Thyroid gland (tissue), 4 donors: ENCODE measurements around the gene ESYT3. TPM values are rescaled to one million over a fixed set of nuclear protein-coding genes. Genes with fewer than 3 reads are reported as not detected.

ENCODE experiments used
- DNase-seq, 2 donors: peaks; one replicate each; pipeline ENCODE4 v3.0.0-alpha.2; 2019
- H3K27ac ChIP-seq, 3 donors: fragments of 200-600 bp; sonication (generic); 1 replicate in 2 of 3; 2 replicates in 1 of 3; pipeline ENCODE4 v1.5.1; 2016 to 2019; ENCODE audit warnings: mild to moderate bottlenecking in 1 of 3, moderate library complexity in 1 of 3
- H3K27me3 ChIP-seq: fragments of 200-600 bp; sonication (generic); one replicate; pipeline ENCODE4 v1.5.1; 2019
- H3K36me3 ChIP-seq, 2 donors: fragments of 200-600 bp; sonication (generic); one replicate each; pipeline ENCODE4 v1.5.1; 2016 to 2019
- H3K4me1 ChIP-seq, 2 donors: fragments of 200-600 bp; sonication (generic); one replicate each; pipeline ENCODE4 v1.5.1; 2017 to 2019
- H3K4me3 ChIP-seq, 3 donors: fragments of 200-600 bp; sonication (generic); replicated peaks in 1 of 3; 1 replicate in 2 of 3; 2 replicates in 1 of 3; pipeline ENCODE4 v1.5.1; 2016; ENCODE audit warnings: mild to moderate bottlenecking in 1 of 3
- H3K9me3 ChIP-seq: fragments of 200-600 bp; sonication (generic); one replicate; pipeline ENCODE4 v1.5.1; 2017
- CTCF ChIP-seq, 6 experiments: fragments of 200-600 bp in 3 of 6; fragments of 450-650 bp in 3 of 6; sonication (generic) in 3 of 6; IDR thresholded peaks; one replicate each; pipeline ENCODE4 v1.5.1; 2016 to 2019; ENCODE audit warnings: antibody characterized with exemption in 6 of 6, mild to moderate bottlenecking in 2 of 6, inconsistent platforms in 1 of 6, moderate library complexity in 1 of 6
- POLR2A ChIP-seq, 2 donors: fragments of 450-650 bp; IDR thresholded peaks; one replicate each; pipeline ENCODE4 v1.6.1; 2017; ENCODE audit warnings: antibody characterized with exemption in 2 of 2, mild to moderate bottlenecking in 2 of 2, moderate library complexity in 1 of 2
- WGBS, 2 donors: methylation state at CpG; one replicate each; pipeline ENCODE4 v1.1.5; 2017; 5-methylcytosine and 5-hydroxymethylcytosine counted together
- intact Hi-C: fragments of 100-400 bp; cut with DNase I; formaldehyde crosslinking; loops from one replicate; pipeline ENCODE4 v1.15.1; 2023
- total RNA-seq, 4 donors: library from RNA; depleted of rRNA; stranded (reverse); fragments of >200 nt; gene quantifications; one replicate each; pipeline ENCODE4 v1.2.3, GENCODE V29; 2016

Gene ESYT3
- total RNA-seq, 4 donors from 2014 or later: 19.9 to 82.8 (median 22.7) TPM

- TF ChIP-seq POLR2A (IDR thresholded peaks at IDR 0.05): no peak
- no peak for TF ChIP-seq CTCF (IDR thresholded peaks at IDR 0.05)
- H3K27ac ChIP-seq: no peak overlapping the region
Measured at GRCh38 chr3:138471481-138471880, 37.1 kb downstream of the ESYT3 start.

DNA sequence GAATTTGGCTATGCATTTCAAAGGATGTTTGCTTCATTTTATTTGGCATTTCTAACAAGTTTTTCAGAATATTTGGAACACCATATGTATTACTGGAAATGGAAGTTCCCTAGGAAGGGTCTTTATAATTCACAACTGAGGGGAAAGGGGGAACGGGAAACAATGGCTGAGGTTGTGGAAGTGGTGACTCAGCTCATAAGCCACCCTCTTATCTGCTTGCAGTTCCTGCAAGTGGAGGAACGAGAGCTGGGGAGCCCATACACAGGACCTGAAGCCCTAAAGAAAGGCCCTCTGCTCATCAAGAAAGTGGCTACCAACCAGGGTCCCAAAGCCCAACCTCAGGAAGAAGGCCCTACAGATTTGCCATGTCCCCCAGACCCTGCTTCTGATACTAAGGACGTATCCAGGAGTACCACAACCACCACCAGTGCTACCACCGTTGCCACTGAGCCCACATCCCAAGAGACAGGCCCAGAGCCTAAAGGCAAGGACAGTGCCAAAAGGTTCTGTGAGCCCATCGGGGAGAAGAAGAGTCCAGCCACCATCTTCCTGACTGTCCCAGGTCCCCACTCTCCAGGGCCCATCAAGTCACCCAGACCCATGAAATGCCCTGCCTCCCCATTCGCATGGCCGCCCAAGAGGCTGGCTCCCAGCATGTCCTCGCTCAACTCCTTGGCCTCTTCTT lies 37.9 kb downstream of the ESYT3 start:
- Histone ChIP-seq H3K4me3 (no peak overlapping the region), H3K27me3 (no peaks in the 10 kb centered on the region), H3K27ac (peak overlapping the region in 1 of 3 donors; percentile 47), H3K4me1 (peaks cover 37 to 45% of the 10 kb centered on the region in 2 donors), H3K36me3 (no peaks in the 10 kb centered on the region), H3K9me3 (no peaks in the 10 kb centered on the region)
- TF ChIP-seq CTCF (IDR thresholded peaks at IDR 0.05) (no peak), POLR2A (IDR thresholded peaks at IDR 0.05) (no peak)
- 93 to 95% methylated on average over 7 to 8 of the region's 8 CpGs for whole genome bisulfite sequencing, 2 donors
- no peak for DNase-seq
- intact Hi-C loops: no loop called here

More at GRCh38 chr3:138471481-138471880, 37.1 kb downstream of the ESYT3 start:
- Histone ChIP-seq H3K27me3 (no peaks in the 10 kb centered on the region), H3K9me3 (no peaks in the 10 kb centered on the region), H3K36me3 (no peaks in the 10 kb centered on the region), H3K4me3 (no peak overlapping the region), H3K4me1 (peaks cover 37 to 45% of the 10 kb centered on the region in 2 donors)
- no peak for DNase-seq
- intact Hi-C loops: no loop called here
- WGBS, 2 donors: 84 to 88% methylated on average over 1 of the region's 1 CpG

GRCh38 chr3:138473391-138473790 lies 39.0 kb downstream of the ESYT3 start:
- intact Hi-C loops: no loop called here
- H3K4me3 ChIP-seq: no peak overlapping the region
- H3K9me3 ChIP-seq: no peaks in the 10 kb centered on the region
- H3K27me3 ChIP-seq: no peaks in the 10 kb centered on the region
- no peaks in the 10 kb centered on the region for H3K36me3 ChIP-seq
- H3K27ac ChIP-seq: peak overlapping the region; percentile 2 to 76 (median 47)
- peaks cover 37 to 45% of the 10 kb centered on the region in 2 donors for H3K4me1 ChIP-seq
- DNase-seq: no peak
- WGBS, 2 donors: 94 to 99% methylated on average over 8 of the region's 8 CpGs
- TF ChIP-seq POLR2A (IDR thresholded peaks at IDR 0.05) (no peak), CTCF (IDR thresholded peaks at IDR 0.05) (no peak)

DNA sequence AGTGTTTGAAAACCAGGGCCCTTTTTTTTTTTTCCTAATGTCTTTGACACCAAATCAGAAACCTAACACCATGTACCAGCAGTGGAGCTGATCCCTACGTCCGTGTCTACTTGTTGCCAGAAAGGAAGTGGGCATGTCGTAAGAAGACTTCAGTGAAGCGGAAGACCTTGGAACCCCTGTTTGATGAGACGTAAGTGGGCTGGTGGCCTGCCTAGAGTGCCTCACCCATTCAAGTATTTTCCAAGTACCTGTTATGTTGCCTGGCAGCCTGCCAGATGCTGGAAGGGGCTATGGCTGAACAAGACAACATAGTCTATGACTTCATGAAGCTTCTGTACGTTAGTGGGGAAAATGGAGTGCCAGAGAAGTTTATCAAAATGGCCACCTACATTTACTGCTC lies 39.7 kb downstream of the ESYT3 start:
- 21 to 37% methylated on average over 6 of the region's 6 CpGs for WGBS, 2 donors
- intact Hi-C loops: no loop called here
- Histone ChIP-seq H3K4me1 (peaks cover 30 to 38% of the 10 kb centered on the region in 2 donors), H3K27ac (peak overlapping the region; percentile 2 to 76 (median 47)), H3K27me3 (no peaks in the 10 kb centered on the region), H3K9me3 (no peaks in the 10 kb centered on the region), H3K4me3 (no peak overlapping the region), H3K36me3 (no peaks in the 10 kb centered on the region)
- peak; percentile 90 to 97 for DNase-seq
- TF ChIP-seq POLR2A (IDR thresholded peaks at IDR 0.05): peak in 1 of 2 donors; percentile 19
- TF ChIP-seq CTCF (IDR thresholded peaks at IDR 0.05): no peak

- WGBS, 2 donors: 90 to 96% methylated on average over 2 of the region's 2 CpGs
- Histone ChIP-seq H3K36me3 (no peaks in the 10 kb centered on the region), H3K27me3 (no peaks in the 10 kb centered on the region), H3K27ac (no peak overlapping the region), H3K4me1 (peaks cover 9 to 19% of the 10 kb centered on the region in 2 donors), H3K9me3 (no peaks in the 10 kb centered on the region), H3K4me3 (no peak overlapping the region)
- no peak for TF ChIP-seq CTCF (IDR thresholded peaks at IDR 0.05)
- no peak for TF ChIP-seq POLR2A (IDR thresholded peaks at IDR 0.05)
- intact Hi-C loops: no loop called here
- DNase-seq: no peak
Measured at GRCh38 chr3:138476526-138476925, 42.1 kb downstream of the ESYT3 start.
